ENCODE results near the gene ARMH4.

Gene ARMH4

GRCh38 chr14:58193542-58193941 lies 41.5 kb upstream of the ARMH4 start:
- no peak for DNase-seq (ENCODE audit: low read depth)
- in situ Hi-C loops (cut with HindIII; ENCODE audit: low sequenced_read_pairs), result no loop called here
- TF ChIP-seq CTCF (IDR thresholded peaks at IDR 0.05; ENCODE audit: low read depth, low read length, missing control alignments), result no peak

GRCh38 chr14:58191763-58192601 lies 40.0 kb upstream of the ARMH4 start:
- in situ Hi-C loops (cut with HindIII; ENCODE audit: low sequenced_read_pairs), result no loop called here
- TF ChIP-seq CTCF (IDR thresholded peaks at IDR 0.05; ENCODE audit: low read depth, low read length, missing control alignments), result no peak
- H3K4me3 ChIP-seq (ENCODE audit: low read depth, low read length), result no peak overlapping the region
- DNase-seq (ENCODE audit: low read depth), result no peak

More at GRCh38 chr14:58193542-58193941, 41.5 kb upstream of the ARMH4 start:
- H3K4me3 ChIP-seq (ENCODE audit: low read depth, low read length), result no peak overlapping the region

- no peak for TF ChIP-seq CTCF (IDR thresholded peaks at IDR 0.05; ENCODE audit: low read depth, low read length, missing control alignments)
- H3K4me3 ChIP-seq (ENCODE audit: low read depth, low read length), result no peak overlapping the region
- in situ Hi-C loops (cut with HindIII; ENCODE audit: low sequenced_read_pairs), result no loop called here
- DNase-seq (ENCODE audit: low read depth), result no peak
These were observed 37.2 kb upstream of the ARMH4 start for GRCh38 chr14:58189176-58189575.

GRCh38 chr14:58177125-58177524 lies 25.1 kb upstream of the ARMH4 start:
- no peak overlapping the region for H3K4me3 ChIP-seq (ENCODE audit: low read depth, low read length)
- no peak for TF ChIP-seq CTCF (IDR thresholded peaks at IDR 0.05; ENCODE audit: low read depth, low read length, missing control alignments)
- in situ Hi-C loops (cut with HindIII; ENCODE audit: low sequenced_read_pairs), result no loop called here
- DNase-seq (ENCODE audit: low read depth), result no peak

- DNase-seq (ENCODE audit: low read depth), result peak; percentile 34
- in situ Hi-C loops (cut with HindIII; ENCODE audit: low sequenced_read_pairs), result no loop called here
- TF ChIP-seq CTCF (IDR thresholded peaks at IDR 0.05; ENCODE audit: low read depth, low read length, missing control alignments), result no peak
- no peak overlapping the region for H3K4me3 ChIP-seq (ENCODE audit: low read depth, low read length)
These were observed 19.1 kb upstream of the ARMH4 start for GRCh38 chr14:58171090-58171489.

GRCh38 chr14:58167891-58168290 lies 15.9 kb upstream of the ARMH4 start:
- no peak for TF ChIP-seq CTCF (IDR thresholded peaks at IDR 0.05; ENCODE audit: low read depth, low read length, missing control alignments)
- in situ Hi-C loops (cut with HindIII; ENCODE audit: low sequenced_read_pairs), result no loop called here
- no peak for DNase-seq (ENCODE audit: low read depth)
- no peak overlapping the region for H3K4me3 ChIP-seq (ENCODE audit: low read depth, low read length)

Data from astrocyte of the cerebellum (primary cell).